CD4-positive, alpha-beta T cell treated with Interleukin-4 for 4 hours (primary cell): Measurements from ENCODE around the gene ANAPC16.
"Not testable (repeated sequence)": the region's sequence is repeated elsewhere in the genome, so short reads cannot be mapped to it uniquely, and the experiment has no call there.

Source experiments
- DNase-seq: peaks from one replicate; pipeline ENCODE4 v3.0.0-alpha.2; 2020

ANAPC16 gene

GRCh38 chr10:72265990-72266865 lies 50.4 kb downstream of the ANAPC16 start:
- no peak for DNase-seq

GRCh38 chr10:72267381-72267780 lies 51.6 kb downstream of the ANAPC16 start:
- DNase-seq: no peak

GRCh38 chr10:72267819-72268399 lies 52.1 kb downstream of the ANAPC16 start:
- DNase-seq: no peak

- DNase-seq: not testable (repeated sequence)
Measured at GRCh38 chr10:72268475-72269200, 52.8 kb downstream of the ANAPC16 start.

- DNase-seq: no peak
Measured at GRCh38 chr10:72270607-72271281, 54.9 kb downstream of the ANAPC16 start.

- DNase-seq: no peak
Measured at GRCh38 chr10:72272689-72273409, 57.0 kb downstream of the ANAPC16 start.

GRCh38 chr10:72273410-72274212 lies 57.8 kb downstream of the ANAPC16 start, which contains the start of gene DDIT4:
Gene DDIT4 (plus strand): TSS chr10:72273924. CDS start chr10:72274217, 293 bp downstream.
- DNase-seq: peak; percentile 96

- DNase-seq: no peak
Measured at GRCh38 chr10:72274213-72274729, 58.5 kb downstream of the ANAPC16 start.

GRCh38 chr10:72274730-72275350 lies 59.0 kb downstream of the ANAPC16 start:
- DNase-seq: peak; percentile 61

GRCh38 chr10:72275351-72276012 lies 59.7 kb downstream of the ANAPC16 start:
- no peak for DNase-seq

- no peak for DNase-seq
Measured at GRCh38 chr10:72276013-72276387, 60.2 kb downstream of the ANAPC16 start.

- DNase-seq: no peak
Measured at GRCh38 chr10:72276421-72277339, 60.9 kb downstream of the ANAPC16 start.

- DNase-seq: no peak
Measured at GRCh38 chr10:72277340-72277995, 61.7 kb downstream of the ANAPC16 start.

- no peak for DNase-seq
Measured at GRCh38 chr10:72277996-72278667, 62.3 kb downstream of the ANAPC16 start.

GRCh38 chr10:72278668-72279393 lies 63.0 kb downstream of the ANAPC16 start:
- DNase-seq: no peak

- DNase-seq: not testable (repeated sequence)
Measured at GRCh38 chr10:72279587-72279986, 63.8 kb downstream of the ANAPC16 start.

GRCh38 chr10:72283131-72283530 lies 67.3 kb downstream of the ANAPC16 start:
- DNase-seq: no peak
